BLaER1 (cell line): Measurements from ENCODE around the gene BTD.
A peak's percentile ranks its signal among the peaks of the same experiment; 100 is the strongest.

Source experiments
- H3K27ac ChIP-seq: shearing (Covaris generic); formaldehyde crosslinking; 2 replicates; pipeline ENCODE4 v1.8.1; 2022
- H3K27me3 ChIP-seq: shearing (Covaris generic); formaldehyde crosslinking; 2 replicates; pipeline ENCODE4 v1.8.1; 2022
- H3K36me3 ChIP-seq: shearing (Covaris generic); formaldehyde crosslinking; 2 replicates; pipeline ENCODE4 v1.8.1; 2022
- H3K4me1 ChIP-seq: shearing (Covaris generic); formaldehyde crosslinking; 2 replicates; pipeline ENCODE4 v1.8.1; 2022
- H3K4me2 ChIP-seq: shearing (Covaris generic); formaldehyde crosslinking; 2 replicates; pipeline ENCODE4 v1.8.1; 2022
- H3K4me3 ChIP-seq: shearing (Covaris generic); formaldehyde crosslinking; 2 replicates; pipeline ENCODE4 v1.8.1; 2022
- H3K9ac ChIP-seq: shearing (Covaris generic); formaldehyde crosslinking; 2 replicates; pipeline ENCODE4 v1.8.1; 2022
- H3K9me3 ChIP-seq: shearing (Covaris generic); formaldehyde crosslinking; 2 replicates; pipeline ENCODE4 v1.8.1; 2022
- H4K20me1 ChIP-seq: shearing (Covaris generic); formaldehyde crosslinking; 2 replicates; pipeline ENCODE4 v1.8.1; 2022
- Cebpa-rat ChIP-seq: shearing (Covaris generic); IDR thresholded peaks from 2 replicates; pipeline ENCODE4 v1.8.1; 2022

The BTD gene, protein sequence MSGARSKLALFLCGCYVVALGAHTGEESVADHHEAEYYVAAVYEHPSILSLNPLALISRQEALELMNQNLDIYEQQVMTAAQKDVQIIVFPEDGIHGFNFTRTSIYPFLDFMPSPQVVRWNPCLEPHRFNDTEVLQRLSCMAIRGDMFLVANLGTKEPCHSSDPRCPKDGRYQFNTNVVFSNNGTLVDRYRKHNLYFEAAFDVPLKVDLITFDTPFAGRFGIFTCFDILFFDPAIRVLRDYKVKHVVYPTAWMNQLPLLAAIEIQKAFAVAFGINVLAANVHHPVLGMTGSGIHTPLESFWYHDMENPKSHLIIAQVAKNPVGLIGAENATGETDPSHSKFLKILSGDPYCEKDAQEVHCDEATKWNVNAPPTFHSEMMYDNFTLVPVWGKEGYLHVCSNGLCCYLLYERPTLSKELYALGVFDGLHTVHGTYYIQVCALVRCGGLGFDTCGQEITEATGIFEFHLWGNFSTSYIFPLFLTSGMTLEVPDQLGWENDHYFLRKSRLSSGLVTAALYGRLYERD

DNA sequence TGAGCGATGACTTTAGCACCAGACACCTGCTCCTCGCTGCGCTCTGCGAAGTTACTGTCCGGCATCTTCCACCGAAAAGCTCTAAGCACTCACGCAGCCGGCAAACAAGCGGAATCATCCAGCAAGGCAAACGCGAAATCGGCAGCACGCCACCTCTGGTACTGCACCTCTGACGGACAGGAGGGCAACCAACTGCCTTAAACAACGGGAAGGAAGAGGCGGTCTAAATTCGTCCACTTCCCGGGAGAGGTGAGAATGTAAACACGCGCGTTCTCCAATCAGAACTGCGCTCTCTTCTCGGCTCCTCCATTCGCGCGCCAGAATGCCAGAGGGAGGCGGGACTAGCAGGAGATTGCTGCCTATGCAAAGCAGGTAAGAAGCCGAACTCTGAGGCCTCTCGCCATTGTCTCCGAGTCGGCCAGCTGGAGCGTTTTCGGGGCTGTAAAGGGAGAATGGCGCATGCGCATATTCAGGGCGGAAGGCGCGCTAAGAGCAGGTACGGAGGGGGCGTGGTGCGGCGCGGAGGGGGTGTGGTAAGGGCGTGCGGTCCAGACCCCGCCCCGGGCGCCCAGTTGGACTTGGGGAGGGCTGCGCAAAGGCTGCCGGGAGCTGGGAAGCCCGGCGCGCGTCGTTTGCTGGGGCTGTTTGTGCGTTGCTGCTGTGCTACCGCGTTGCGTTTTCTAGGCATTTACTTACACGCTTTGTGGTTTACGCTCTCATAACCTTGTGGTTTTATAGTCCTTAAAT is at the start of gene BTD, which contains the start of gene HACL1:
Gene BTD (plus strand): TSS at position 347 of the 747 bp plus-strand sequence. CDS start 33,695 bp downstream, outside the sequence.
Gene HACL1 (minus strand): TSS at position 171 of the 747 bp plus-strand sequence. CDS start 106 bp downstream, at position 65.
- peaks cover 18% of the 10 kb centered on the region for H3K9me3 ChIP-seq
- peaks cover 24% of the 10 kb centered on the region for H3K4me1 ChIP-seq
- peak within 1 kb of the TSS; percentile 83 for H3K27ac ChIP-seq
- H4K20me1 ChIP-seq = peaks cover 24% of the 10 kb centered on the region; the same call in 1 of the 2 replicates
- H3K4me2 ChIP-seq = peak within 1 kb of the TSS; percentile 88
- peak within 1 kb of the TSS; percentile 86 for H3K4me3 ChIP-seq
- no peaks in the 10 kb centered on the region for H3K27me3 ChIP-seq
- H3K36me3 ChIP-seq = peaks cover 33% of the 10 kb centered on the region
- H3K9ac ChIP-seq = peak within 1 kb of the TSS; percentile 89
- no peak for TF ChIP-seq Cebpa-rat

DNA sequence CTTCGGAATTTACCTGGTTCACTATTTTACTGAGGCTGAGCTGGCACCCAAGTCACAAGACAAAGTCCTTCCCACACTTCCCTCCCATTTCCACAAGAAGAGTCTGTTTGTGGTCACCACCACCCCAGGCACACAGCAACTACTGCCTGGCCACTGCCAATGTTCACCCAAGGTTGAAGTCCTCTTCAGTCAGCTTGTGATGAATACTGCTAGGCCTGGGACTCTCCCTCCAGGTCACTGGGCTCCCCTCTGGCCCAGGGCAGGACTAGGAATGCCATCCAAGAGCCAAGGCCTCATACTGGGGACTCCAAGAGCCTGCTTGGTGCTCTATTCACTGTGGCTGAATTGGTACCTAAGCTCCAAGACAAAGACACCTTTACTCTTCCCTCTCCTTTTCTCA is 49.6 kb upstream of the BTD start:
- Histone ChIP-seq H3K27me3 (no peaks in the 10 kb centered on the region), H3K9me3 (peaks cover 25% of the 10 kb centered on the region), H3K4me3 (no peak overlapping the region), H3K9ac (no peak overlapping the region), H4K20me1 (peaks cover 2% of the 10 kb centered on the region; the same call in 1 of the 2 replicates), H3K4me2 (no peak overlapping the region), H3K4me1 (peaks cover 26% of the 10 kb centered on the region), H3K27ac (no peak overlapping the region), H3K36me3 (peaks cover 42% of the 10 kb centered on the region)
- no peak for TF ChIP-seq Cebpa-rat

DNA sequence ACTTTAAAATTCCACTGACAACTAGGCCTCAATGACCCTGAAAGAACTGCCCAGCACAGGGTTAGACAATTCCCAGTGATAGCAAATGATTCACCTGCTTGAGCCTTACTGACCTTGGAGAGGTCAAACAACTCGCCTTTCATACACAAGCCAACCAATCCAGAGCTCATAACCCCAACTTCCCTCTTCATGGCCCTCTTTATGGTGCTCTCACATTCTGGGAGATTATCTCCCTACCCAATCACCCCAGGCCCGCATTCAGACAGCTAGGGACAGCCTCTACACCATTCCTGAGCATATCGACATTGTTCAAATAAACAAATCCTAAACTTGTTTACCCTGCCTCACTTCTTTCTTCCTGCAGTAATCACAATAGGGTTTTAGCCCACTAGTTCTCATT is 47.8 kb upstream of the BTD start:
- TF ChIP-seq Cebpa-rat = no peak
- Histone ChIP-seq H3K36me3 (peaks cover 41% of the 10 kb centered on the region), H3K4me2 (no peak overlapping the region), H3K27me3 (no peaks in the 10 kb centered on the region), H3K4me1 (peaks cover 45% of the 10 kb centered on the region), H3K9ac (no peak overlapping the region), H3K27ac (no peak overlapping the region), H3K4me3 (no peak overlapping the region), H3K9me3 (0 out of 2 replicates have a peak, but pooled peaks cover 13% of the 10 kb centered on the region), H4K20me1 (peaks cover 5% of the 10 kb centered on the region; the same call in 1 of the 2 replicates)

DNA sequence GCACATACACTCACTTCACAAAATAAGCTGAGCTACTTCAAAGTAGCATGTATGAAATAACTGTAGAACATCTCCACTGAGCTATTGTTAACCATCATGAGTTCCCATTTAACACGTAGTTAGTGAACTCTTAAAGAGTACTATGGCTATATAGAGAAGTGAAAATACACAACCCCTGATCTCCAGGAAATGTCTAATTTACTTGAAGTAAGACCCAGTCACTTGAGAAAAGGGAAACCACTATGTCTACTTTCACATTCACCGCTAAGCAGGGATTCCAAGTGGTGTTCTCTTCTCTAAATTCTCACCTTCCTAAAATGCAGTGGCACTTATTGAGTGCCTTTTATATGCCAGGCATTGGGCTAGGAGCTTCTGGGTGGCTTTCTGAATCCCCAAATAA is 45.0 kb upstream of the BTD start:
- Histone ChIP-seq H3K4me2 (peak overlapping the region; percentile 72), H3K4me1 (peaks cover 42% of the 10 kb centered on the region)

DNA sequence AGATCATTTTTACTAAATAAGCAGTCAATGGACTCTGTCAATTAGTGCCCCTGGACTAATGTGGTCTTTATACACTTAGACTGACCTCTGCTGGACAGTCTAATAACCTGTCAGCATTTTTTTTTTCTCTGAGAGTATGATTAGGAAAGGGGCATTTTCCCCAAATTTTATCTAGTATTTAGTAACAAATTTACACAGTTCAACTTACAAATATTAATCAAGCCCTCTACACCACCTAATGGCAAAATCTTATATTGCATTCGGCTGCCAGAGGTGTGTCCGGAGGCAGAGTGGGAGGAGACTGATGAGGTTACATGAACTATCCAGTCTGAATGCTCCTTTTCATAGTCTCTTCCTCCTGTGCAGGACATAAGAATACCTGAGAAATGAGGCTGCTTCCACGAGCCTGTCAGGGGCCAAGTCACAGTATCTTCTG is 44.0 kb upstream of the BTD start:
- no peak overlapping the region for H3K9ac ChIP-seq
- H3K4me1 ChIP-seq = peaks cover 40% of the 10 kb centered on the region
- H3K4me2 ChIP-seq = peak overlapping the region; percentile 72
- TF ChIP-seq Cebpa-rat = no peak
- no peaks in the 10 kb centered on the region for H3K27me3 ChIP-seq
- no peak overlapping the region for H3K4me3 ChIP-seq
- peaks cover 44% of the 10 kb centered on the region for H3K36me3 ChIP-seq
- no peak overlapping the region for H3K27ac ChIP-seq
- H4K20me1 ChIP-seq = peaks cover 10% of the 10 kb centered on the region; the same call in 1 of the 2 replicates
- no peaks in the 10 kb centered on the region for H3K9me3 ChIP-seq

More for the DNA sequence above, 45.0 kb upstream of the BTD start:
- H3K9ac ChIP-seq = no peak overlapping the region
- peaks cover 10% of the 10 kb centered on the region; the same call in 1 of the 2 replicates for H4K20me1 ChIP-seq
- TF ChIP-seq Cebpa-rat = no peak
- no peaks in the 10 kb centered on the region for H3K9me3 ChIP-seq
- H3K4me3 ChIP-seq = no peak overlapping the region
- no peaks in the 10 kb centered on the region for H3K27me3 ChIP-seq
- H3K36me3 ChIP-seq = peaks cover 44% of the 10 kb centered on the region
- no peak overlapping the region; the same call in 1 of the 2 replicates for H3K27ac ChIP-seq

DNA sequence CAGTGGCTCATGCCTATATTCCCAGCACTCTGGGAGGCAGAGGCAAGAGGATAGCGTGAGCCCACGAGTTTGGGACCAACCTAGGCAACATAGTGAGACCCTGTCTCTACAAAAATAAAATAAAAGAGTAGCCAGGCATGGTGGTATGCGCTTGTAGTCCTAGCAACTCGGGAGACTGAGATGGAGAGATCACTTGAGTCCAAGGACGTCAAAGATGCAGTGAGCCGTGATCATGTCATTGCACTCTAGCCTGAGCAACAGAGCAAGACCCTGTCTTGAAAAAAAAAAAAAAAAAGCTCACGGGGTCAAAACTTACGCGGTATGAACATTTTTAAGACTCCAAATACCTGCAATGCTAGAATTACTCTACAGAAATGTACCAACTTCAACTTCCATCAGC is 43.0 kb upstream of the BTD start:
- Histone ChIP-seq H3K4me3 (no peak overlapping the region), H3K36me3 (peaks cover 48% of the 10 kb centered on the region), H3K4me1 (peaks cover 40% of the 10 kb centered on the region), H4K20me1 (peaks cover 10% of the 10 kb centered on the region; the same call in 1 of the 2 replicates), H3K4me2 (peak overlapping the region; percentile 60), H3K9ac (no peak overlapping the region), H3K27me3 (no peaks in the 10 kb centered on the region), H3K9me3 (no peaks in the 10 kb centered on the region), H3K27ac (no peak overlapping the region)
- no peak for TF ChIP-seq Cebpa-rat

DNA sequence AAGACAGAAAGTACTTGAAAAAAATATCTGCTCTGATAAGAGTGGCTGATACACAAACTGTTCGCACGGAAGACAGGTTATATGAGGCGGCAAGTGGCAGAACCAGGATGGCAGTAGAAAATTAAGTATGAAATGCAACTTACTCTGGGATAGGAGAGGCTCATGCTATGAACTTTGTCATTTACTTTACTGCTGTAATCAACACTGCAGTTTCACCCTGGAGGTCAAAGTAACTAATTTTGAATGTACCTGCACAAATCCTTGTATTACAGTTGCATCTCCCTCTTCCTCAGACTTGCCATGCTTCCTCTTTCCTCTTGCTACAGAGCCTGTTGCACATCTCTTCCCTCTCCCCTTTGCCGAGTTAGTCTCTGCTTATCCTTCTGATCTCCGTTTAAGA is 39.0 kb upstream of the BTD start:
- Histone ChIP-seq H3K27ac (no peak overlapping the region), H3K4me2 (no peak overlapping the region), H3K9ac (no peak overlapping the region), H3K4me3 (no peak overlapping the region), H3K4me1 (peaks cover 15% of the 10 kb centered on the region), H3K9me3 (no peaks in the 10 kb centered on the region), H3K36me3 (peaks cover 77% of the 10 kb centered on the region), H4K20me1 (0 out of 2 replicates have a peak, but pooled peaks cover 5% of the 10 kb centered on the region), H3K27me3 (no peaks in the 10 kb centered on the region)
- no peak for TF ChIP-seq Cebpa-rat

DNA sequence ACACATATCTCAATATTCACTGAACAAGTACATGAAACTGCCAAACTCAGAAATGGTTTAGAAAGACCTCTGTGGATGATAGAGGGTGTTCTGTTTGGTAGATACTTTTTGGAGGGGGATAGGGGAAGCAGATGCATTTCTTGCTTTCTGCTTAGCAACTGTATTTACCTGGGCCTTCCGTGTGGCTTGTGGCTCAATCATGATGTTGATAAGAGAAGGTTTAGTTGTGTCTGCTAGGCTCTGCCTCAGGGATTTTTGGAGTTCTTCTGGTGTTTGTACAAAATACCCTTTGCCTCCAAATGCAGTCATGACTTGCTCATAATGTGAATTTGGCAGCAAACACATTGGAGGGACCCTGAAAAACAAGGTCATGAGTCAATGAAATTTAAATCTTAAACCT is 38.4 kb upstream of the BTD start:
- H3K4me1 ChIP-seq = peaks cover 8% of the 10 kb centered on the region
- H3K36me3 ChIP-seq = peaks cover 84% of the 10 kb centered on the region
- no peak for TF ChIP-seq Cebpa-rat
- no peak overlapping the region for H3K4me3 ChIP-seq
- H4K20me1 ChIP-seq = 0 out of 2 replicates have a peak, but pooled peaks cover 5% of the 10 kb centered on the region
- H3K27me3 ChIP-seq = no peaks in the 10 kb centered on the region
- no peaks in the 10 kb centered on the region for H3K9me3 ChIP-seq
- no peak overlapping the region for H3K4me2 ChIP-seq
- no peak overlapping the region for H3K27ac ChIP-seq
- no peak overlapping the region for H3K9ac ChIP-seq

DNA sequence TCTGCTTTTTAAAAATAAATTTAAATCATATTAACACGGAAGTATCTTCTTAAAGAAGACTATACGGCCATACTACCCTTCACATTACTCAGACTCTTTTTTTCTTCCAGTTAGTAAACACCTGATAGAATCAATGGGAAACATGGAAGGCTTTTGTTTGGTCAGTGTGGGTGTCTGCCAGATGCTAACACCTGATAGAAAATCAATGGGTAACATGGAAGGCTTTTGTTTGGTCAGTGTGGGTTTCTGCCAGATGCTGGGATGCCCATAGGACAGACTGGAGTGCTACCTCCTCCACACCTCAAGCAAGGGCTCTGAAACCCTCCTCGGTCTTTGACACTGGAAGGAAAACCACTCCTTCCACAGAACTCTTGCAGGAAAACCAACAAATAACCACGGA is 29.4 kb upstream of the BTD start:
- Histone ChIP-seq H4K20me1 (no peaks in the 10 kb centered on the region), H3K27me3 (no peaks in the 10 kb centered on the region), H3K36me3 (peaks cover 75% of the 10 kb centered on the region), H3K4me2 (no peak overlapping the region), H3K9me3 (no peaks in the 10 kb centered on the region), H3K9ac (no peak overlapping the region), H3K4me1 (peaks cover 17% of the 10 kb centered on the region), H3K4me3 (no peak overlapping the region), H3K27ac (no peak overlapping the region)
- TF ChIP-seq Cebpa-rat = no peak
